Measurements from ENCODE around the gene ARL13B. TPM values are rescaled to one million over a fixed set of nuclear protein-coding genes. Genes with fewer than 3 reads are reported as not detected.
"Not testable (repeated sequence)": the region's sequence is repeated elsewhere in the genome, so short reads cannot be mapped to it uniquely, and the experiment has no call there.

The ARL13B gene
- polyA plus RNA-seq (2013, experiment 1 of 2; ENCODE audit: insufficient read length) = 10.1 TPM
- 9.1 TPM for polyA plus RNA-seq (2013, experiment 2 of 2; ENCODE audit: insufficient read length)

DNA sequence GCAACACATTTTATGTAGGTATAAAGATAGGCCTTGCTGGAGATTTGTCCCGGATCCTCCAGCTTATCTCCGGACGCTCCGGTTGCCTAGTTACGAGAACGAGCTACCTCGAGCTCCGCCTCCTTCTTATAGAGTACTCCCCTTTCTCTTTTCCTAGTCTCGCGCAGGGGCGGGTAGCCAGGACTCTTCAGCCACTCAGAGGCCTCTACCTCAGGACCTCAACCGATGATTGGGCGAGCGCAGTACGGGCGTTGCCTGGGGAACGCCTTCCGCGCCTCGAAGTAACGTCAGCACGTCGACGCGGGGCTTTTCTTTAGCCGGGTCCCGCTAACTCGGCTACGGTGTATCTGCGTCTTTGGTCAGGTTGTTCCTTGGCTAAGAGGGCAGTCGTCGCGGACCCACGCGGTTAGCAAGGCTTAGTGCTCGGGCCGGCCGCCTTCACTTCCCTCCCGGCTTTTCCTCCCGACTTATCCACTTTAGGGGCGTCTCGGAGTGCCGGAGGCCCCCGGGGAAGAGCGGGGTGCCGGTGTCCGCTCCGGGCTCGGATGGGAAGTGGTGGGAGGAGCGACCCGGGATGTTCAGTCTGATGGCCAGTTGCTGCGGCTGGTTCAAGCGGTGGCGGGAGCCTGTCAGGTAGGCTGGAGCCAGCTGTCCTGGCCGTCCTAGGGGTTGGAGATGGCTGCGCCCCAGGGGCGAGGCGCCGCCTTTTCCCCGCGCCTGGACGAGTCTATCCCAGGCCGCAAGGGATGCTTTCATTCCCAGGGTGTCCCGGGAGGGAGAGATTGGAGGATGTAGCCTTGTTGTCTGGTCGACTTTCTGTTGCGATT is at the start of gene ARL13B:
TSS of gene ARL13B (plus strand) at position 306 of the 827 bp plus-strand sequence. CDS start at position 575, 269 bp downstream.
- peak; percentile 99 for DNase-seq

DNA sequence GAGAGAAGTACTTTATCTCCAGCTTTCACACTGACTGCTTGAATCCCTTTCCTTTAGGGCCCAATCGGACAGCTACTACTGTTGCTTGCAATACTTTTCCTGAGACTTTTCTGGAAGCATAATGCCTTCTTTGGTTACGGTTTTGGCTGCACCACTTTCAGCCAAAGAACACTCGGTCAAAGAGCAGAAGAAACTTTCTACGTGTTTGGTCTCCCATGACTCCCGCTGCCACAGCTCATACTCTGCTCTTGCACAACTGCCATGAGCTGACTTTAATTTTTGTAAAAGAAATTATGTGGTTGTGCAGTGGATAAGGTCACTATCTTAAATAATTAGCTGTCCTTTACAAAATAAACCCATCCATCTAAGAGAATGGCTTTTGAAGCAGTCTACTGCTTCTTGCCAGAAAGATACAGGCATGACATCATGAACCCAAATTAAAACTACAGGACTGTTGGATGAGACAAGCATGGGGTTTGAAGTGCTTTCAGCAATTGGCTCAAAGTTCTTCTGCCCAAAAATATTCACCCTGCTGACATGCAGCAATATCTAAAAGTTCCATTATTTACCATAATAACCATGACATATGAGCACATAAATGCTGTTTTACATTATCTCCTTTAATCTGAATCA is 48.2 kb upstream of the ARL13B start:
- DNase-seq = no peak

DNA sequence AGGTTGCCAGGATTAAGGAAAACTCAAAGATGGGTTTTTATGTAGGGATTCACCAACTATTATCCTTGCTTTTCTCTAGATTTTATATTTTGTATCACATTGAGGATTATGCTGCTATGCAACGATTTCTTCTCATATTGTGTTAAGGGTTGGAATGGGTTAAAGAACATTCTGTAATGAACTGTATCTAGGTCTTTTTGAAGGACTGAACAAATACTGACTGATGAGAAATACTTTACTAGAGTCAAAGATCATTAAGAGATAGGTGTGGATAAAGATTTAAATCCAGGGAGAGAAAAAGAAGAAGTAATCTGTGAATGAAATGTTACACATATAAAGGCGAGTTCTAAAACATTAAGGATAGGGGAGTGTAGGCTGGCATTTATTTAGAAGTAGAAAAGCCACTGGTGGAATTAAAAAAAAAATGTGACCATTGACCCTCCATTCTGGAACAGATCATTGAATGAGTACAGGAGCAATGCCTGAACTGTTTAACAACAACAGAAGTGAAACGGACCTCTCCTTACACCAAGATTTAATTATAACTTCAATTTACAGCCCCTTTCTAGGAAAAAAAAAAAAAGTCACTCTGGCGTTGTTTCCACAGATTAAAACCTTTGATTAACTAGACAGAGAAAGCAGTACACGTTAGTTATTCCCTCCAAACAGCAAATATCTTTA is 45.4 kb upstream of the ARL13B start:
- no peak for DNase-seq

DNA sequence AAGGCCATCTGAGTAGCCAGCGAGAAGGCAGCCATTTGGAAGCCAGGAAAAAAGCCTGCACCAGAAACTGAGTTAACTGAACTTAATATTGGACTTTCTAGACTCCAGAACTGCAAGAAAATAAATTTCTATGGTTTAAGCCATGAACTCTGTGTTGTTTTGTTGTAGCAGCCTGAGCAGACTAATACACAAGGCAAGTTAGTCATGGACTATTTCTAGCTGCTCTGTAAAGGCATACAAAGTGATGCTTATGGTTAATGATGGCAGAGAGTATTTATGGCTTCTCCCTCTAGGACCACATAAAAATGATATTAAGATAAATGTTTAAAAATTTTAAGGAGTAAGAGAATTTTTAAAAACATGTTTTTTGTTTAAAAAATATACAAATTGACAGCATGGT is 43.4 kb upstream of the ARL13B start:
- no peak for DNase-seq

DNA sequence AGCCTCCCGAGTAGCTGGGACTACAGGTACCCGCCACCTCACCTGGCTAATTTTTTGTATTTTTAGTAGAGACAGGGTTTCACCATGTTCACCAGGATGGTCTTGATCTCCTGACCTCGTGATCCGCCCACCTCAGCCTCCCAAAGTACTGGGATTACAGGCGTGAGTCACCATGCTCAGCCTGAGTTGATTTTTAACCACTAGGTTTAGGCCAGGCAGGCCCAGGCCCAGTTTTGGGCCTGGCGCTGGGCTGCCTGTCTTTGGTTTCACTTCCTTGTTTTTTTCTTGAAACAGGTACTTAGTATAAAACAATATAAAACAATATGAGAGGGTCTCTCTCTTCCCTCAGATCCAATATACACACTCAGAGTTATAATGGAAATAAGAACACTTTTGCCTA is 42.5 kb upstream of the ARL13B start:
- DNase-seq = not testable (repeated sequence)

DNA sequence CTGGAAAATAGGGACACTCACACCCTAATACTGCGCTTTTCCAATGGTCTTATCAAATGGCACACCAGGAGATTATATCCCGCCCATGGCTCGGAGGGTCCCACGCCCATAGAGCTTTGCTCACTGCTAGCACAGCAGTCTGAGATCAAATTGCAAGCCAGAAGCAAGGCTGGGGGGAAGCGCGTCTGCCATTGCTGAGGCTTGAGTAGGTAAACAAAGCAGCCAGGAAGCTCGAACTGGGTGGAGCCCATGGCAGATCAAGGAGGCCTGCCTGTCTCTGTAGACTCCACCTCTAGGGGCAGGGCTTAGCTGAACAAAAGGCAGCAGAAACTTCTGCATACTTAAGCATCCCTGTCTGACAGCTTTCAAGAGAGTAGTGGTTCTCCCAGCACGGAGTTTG is 30.0 kb upstream of the ARL13B start:
- not testable (repeated sequence) for DNase-seq

DNA sequence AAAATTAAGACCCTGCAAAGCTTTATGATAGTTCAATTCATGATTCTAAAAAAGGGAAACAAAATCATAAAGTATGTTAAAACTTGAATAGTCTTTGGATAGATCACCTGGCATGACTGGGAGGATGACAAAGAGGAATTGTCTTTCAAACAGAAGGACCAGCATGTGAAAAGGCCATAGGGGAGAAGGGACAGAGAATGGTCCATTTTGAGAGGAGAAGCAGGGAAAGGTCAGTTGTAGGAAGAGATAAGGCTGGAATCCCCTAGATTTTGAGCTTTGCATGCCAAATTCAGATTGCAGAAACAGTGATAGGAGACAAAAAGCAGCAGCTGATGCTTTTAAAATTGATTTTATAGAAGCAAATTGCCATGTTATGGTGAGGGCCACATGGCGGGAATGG is 18.9 kb upstream of the ARL13B start:
- no peak for DNase-seq

DNA sequence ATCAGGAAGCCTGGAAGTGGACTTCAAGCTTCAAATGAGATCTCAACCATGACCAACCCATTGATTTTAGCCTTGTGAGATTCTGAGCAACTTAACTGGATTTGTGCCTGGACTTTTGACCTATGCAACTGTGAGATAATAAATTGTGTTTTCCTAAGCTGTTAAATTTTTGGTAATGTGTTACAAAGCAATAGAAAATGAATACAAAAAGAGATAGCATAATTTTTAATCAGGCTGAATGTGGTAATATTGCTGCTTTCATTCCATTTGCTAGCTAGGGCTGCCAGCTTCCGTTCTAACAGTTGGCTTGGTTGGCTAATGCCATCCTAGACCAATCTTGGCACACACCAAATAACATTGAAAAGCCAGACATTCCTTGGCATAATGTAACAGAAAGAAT is 18.5 kb upstream of the ARL13B start:
- no peak for DNase-seq

DNA sequence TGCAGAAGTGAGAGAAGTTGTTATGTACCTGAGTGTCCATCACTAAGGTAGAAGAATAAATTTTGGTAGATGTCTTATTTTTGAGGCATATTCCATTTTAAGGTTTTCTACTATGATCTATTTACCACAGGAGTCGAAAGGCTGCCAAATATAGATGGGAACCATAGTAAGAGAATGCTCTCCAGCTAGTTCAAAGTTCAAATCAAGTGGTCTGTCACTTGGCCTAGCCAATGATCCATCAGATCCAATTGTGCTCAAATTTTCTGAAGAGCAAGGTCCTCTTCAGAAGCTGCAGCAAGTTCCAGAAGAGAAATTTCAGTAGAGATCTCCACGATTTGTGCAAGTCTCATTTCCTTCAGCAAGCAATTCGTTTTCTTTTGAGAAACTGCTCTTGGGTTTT is 17.2 kb upstream of the ARL13B start:
- DNase-seq = no peak

DNA sequence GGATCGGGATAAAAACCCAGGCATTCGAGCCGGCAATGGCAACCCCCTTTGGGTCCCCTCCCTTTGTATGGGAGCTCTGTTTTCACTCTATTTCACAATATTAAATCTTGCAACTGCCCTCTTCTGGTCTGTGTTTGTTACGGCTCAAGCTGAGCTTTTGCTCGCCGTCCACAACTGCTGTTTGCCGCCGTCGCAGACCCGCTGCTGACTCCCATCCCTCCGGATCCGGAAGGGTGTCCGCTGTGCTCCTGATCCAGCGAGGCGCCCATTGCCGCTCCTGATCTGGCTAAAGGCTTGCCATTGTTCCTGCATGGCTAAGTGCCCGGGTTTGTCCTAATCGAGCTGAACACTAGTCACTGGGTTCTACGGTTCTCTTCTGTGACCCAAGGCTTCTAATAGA is 14.8 kb upstream of the ARL13B start:
- DNase-seq = not testable (repeated sequence)

DNA sequence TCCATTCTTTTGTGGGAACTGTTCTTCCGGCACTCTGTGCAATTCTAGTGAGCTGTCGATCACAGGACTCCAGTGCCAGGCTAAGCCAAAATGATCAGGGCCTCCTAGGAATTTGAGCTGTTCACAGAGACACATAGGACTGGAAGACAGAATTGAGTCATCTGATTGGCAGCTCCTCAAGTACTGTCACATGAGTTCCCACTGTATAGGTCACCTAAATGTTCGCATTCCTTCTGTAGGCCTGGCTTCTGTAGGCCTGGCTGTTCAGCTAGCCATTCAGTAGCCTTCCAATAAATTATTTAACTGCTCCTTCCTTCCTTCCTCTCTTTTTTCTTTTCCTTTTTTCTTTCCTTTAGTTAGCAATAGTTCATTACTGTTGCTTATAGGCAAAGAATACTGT is 10.5 kb upstream of the ARL13B start:
- peak; percentile 29 for DNase-seq

DNA sequence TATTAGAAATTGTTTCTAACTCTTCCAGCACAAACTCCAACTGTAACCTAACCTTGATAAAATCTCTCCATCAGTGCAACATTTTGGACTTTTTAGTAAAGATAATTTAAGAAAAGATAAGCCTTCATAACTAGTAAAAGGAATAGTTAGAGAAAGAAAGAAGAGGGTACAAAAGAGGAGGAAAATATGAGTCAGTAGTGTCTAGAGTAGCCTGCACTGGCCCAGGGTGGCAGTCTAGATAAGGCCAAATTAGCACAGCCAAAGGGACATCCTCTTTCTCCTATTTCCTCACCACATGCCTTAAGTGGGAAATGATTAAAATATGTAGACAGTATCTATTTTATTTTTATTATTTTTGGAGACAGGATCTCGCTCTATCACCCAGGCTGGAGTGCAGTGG is 10.0 kb upstream of the ARL13B start:
- DNase-seq = no peak

DNA sequence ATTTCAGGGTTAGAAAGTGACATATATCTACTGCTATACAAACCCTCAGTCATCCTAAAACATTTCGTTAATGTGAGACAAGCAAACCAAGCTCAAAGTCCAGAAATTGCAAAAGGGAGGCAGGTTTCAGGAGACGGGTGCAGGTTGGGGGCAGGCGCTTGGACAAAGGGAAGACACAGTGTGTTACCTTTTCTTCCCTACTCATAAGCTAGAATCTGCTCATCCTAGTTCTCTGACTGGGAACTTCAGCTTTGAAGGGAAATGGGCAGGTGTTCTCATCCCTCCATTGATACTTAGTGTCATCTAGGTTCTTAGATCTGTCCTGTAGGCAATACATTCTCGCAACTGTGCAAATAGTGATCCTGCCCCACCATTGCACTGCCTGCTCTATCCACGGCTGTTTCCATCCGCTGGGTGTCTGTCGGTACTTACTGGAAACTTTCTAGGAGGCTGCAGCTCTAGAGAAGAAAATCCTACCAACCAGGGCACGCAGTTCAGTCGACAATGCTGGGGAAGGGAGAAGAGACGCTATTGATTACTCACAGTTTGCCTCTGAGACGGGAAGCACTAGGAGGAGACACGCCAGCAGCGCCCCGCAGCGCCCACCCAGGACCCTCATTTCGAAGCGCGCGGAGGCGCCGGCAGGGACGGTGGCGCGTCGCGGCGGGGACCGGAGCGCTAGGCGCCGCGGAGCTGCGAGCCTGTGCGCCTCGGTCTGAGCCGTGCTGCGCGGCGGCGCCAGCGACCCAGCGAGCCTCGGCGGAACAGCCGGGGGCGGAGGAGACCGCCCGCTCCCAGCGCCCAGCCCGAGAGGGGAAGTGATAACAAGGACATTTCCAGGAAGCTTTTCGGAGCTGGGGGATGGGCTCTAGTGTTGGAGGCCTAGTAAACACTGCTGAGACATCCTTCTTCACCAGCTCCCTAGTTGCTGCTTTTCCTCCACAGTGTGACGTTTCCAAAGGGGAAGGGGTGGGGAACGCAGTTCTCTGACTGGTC is 6.5 kb upstream of the ARL13B start, which contains the start of gene PROS1:
TSS of gene PROS1 (minus strand) at position 766 of the 996 bp plus-strand sequence. CDS start at position 619, 147 bp downstream.
- DNase-seq = peak; percentile 74

DNA sequence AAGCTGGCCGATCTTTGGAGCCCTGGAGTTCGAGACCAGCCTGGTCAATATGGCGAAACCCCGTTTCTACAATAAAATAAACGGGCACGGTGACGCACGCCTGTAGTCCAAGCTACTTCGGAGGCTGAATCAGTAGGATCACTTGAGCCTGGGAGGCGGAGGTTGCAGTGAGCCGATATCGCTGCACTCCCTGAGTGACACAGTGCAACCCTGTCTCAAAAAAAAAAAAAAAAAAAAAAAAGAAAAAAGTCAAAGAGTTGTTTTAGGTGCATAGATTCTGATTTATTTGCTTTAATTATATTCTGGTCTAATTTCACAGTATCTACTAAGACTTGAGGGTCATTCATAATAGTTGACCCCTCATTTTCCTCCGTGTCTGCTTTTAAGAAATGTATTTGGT is 1.7 kb downstream of the ARL13B start:
- DNase-seq = no peak

DNA sequence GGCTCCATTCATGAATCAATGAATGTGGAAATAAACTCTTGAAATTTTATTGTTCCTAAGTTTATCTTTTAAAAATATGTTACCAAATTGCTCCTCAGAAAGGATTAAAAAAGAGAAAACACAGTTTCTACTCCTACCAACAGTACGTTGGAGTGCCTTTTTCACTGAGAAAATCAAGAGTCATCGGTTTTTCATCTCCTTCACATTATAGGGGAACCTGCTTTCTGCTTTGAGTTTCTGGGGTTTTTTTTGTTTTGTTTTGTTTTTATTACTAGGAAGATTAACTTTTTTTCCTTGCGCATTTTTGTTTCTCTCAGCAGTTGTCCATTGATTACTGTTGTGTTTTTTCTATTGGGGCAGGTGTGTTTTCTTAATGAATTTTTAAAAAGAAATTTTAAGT is 3.5 kb downstream of the ARL13B start:
- no peak for DNase-seq

DNA sequence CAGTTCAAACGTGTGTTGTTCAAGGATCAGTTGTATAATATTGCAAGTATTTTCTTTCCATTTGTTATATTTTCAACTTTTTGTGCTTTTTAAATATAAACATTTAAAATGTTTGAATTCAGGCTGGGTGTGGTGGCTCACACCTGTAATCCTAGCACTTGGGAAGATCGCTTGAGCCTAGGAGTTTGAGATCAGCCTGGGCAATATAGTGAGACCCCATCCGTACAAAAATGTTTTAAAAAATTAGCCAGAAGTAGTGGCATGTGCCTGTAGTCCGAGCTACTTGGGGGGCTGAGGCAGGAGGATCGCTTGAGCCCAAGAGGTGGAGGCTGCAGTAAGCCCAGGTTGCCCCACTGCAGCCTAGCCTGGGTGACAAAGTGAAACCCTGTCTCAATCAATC is 4.7 kb downstream of the ARL13B start:
- no peak for DNase-seq

DNA sequence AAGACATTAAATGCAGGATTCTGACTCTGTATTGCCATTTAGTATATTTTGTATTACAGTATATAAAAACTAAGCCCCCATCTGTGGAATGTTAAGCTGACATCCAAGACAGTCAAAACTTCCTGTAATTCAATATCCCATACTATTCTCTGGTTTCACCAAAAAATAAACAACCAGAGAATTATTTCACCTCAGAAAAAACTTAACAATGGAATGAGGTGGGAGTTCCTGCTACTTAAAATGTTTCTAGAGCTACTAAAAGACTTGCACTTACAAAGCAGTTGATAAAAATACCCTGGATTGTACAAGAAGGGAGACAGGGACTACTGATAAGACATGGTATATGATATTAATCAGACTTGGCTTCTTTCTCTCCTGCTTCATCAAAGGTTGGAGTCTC is 8.3 kb downstream of the ARL13B start:
- peak; percentile 9 for DNase-seq

DNA sequence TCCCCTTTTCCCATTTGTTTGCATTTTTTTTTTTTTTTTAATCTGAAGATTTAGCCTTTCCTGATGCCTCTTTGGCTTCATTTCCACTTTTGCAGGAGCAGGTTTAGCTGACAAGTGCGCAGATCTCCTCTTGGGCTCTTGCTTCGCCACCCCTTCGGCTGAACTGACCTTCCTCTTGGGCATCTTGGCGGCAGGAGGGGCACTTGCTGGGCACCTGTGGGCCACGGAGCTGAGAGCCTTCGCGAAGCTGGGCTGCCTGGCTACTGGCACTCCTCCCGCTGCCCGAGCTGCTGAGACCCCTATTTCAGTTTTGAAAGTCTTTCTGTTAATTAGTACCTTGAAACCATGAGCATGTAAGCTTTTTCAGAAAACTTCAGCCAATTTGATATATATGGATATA is 8.8 kb downstream of the ARL13B start:
- no peak for DNase-seq

DNA sequence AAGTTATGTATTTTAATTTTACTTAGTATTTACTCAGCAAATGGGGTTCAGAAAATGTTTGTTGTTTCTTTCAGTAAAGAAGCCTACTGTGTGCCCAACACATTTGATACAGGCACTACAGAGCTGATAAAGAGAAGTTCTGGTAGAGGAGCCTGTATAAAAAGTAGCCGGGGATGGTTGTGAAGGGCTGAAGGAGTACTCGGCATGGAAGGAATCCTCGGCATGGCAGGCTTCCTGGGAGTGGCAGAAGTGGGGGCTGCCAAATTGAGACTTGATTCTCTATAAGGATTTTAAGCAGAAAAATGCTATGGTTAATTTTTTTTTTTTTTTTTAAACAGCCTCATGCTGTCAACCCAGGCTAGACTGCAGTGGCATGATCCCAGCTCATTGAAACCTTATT is 9.3 kb downstream of the ARL13B start:
- DNase-seq = no peak

DNA sequence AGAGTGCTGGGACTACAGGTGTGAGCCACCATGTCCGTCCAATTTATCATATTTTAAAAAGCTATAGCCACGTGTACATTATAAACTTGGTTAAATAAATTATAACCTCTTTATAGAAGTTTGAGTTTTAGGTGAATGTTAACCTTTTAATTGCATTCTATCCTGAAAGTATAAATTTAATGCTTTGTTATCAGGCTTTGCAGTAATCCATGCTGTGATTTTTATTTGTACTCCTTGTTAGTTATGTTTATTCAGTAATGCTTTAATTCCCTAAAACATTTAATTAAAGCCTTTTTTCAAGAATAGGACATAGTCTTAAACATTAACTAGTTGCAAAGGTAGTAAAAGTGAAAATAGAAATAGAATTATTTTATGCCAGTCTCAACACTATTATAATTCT is 11.7 kb downstream of the ARL13B start:
- no peak for DNase-seq

DNA sequence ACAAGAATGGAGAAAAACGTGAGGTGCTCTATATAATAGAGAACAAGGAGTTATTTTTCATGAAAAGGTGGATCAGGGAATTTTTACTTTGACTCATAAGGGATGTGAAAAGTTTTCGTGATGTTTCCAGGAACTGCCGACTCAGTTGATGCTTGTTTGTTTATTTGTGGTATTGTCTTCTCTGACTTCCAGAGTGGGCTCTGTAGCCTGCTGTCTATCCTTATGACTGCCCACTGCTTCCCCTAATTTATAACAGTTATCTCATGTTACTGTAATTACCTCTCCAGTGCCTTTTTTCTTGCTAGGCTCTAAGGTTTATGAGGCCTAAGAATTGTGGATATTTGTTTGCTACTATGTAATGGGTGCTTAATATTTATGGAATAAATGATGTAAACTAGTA is 12.3 kb downstream of the ARL13B start:
- DNase-seq = no peak

DNA sequence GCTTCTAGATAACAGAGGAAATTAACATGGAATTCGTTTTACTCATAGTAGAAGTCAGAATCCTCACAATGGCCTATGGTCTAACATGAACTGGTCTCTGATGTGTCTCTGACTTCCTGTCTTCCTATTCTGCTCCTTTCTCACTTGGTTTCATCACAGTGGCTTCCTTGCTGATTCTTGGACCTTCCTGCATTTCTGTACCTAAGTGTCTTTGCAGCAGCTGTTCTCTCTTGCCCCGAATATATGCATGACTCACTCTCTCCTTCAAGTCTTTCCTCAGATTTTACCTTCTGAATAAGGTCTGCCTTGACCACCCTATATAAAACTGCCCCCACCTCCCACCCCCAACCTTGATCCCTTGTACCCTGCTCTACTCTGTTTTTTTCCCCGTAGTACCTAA is 14.1 kb downstream of the ARL13B start:
- DNase-seq = no peak
